Subcutaneous adipose tissue (tissue), 4 donors: ENCODE results near the gene PKMYT1. TPM values are rescaled to one million over a fixed set of nuclear protein-coding genes. Genes with fewer than 3 reads are reported as not detected.

Experiments
- total RNA-seq, 4 donors: library from RNA; depleted of rRNA; stranded (reverse); fragments of >200 nt; gene quantifications; one replicate each; pipeline ENCODE4 v1.1.0, GENCODE V29; 2016
- TF ChIP-seq, protein P1 (sequence below): fragments of 450-650 bp; IDR thresholded peaks from one replicate; pipeline ENCODE4 v1.5.1; 2016; ENCODE audit warnings: low read depth, mild to moderate bottlenecking, control low read depth, antibody characterized with exemption, moderate library complexity

PKMYT1 gene
- total RNA-seq, 4 donors from 2014 or later: 1.5 to 2.0 (median 1.8) TPM; not detected in 1

DNA sequence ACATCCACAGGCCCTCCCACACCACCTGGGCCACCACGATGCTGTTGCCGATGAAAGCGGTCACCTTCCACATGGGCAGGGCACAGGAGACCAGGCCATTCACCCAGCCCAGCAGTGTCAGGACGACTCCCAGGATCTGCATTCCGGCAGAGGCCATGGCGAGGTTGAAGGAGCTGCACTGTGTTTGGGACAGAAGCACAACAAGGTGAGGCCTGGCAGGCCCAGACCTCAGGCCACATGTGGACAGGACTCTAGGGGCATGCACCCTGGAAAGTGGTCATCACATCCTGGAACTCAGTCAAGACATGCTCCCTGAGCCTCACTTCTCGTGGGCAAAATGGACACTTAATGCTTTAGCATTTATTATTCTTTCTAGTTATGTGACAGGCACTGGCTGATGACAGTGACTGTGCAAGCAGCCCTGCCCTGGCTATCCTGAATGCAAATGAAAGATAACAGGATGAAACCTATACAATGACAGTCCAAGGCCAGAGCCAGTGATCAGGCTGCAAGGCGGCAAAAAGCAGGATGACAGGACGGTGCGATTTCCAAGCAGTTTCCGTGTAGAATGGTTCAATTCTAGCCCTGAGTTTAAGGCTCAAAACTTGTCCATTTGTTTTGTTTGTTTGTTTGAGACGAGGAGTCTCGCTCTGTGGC, 35.7 kb upstream of the PKMYT1 start:
- TF ChIP-seq, protein P1, sequence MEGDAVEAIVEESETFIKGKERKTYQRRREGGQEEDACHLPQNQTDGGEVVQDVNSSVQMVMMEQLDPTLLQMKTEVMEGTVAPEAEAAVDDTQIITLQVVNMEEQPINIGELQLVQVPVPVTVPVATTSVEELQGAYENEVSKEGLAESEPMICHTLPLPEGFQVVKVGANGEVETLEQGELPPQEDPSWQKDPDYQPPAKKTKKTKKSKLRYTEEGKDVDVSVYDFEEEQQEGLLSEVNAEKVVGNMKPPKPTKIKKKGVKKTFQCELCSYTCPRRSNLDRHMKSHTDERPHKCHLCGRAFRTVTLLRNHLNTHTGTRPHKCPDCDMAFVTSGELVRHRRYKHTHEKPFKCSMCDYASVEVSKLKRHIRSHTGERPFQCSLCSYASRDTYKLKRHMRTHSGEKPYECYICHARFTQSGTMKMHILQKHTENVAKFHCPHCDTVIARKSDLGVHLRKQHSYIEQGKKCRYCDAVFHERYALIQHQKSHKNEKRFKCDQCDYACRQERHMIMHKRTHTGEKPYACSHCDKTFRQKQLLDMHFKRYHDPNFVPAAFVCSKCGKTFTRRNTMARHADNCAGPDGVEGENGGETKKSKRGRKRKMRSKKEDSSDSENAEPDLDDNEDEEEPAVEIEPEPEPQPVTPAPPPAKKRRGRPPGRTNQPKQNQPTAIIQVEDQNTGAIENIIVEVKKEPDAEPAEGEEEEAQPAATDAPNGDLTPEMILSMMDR: no peak

DNA sequence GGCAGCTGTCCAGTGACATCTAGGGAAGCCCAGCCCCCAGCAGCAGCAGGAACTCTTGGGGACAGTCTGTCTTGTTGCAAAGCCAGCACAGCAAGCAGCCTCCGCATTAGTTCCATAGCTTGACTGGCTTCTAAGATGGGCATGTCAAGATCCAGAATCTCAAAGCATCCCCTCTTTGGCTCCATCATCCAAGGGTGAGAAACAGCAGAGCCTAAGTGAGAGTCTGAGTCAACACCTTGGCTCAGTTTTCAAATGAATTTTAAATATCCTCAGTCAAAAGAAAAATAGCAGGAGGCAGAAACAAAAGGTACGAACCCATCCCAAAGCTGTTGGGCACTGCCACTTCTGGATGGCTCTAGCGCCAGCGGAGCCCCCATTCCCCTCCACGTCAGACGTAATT, 34.7 kb upstream of the PKMYT1 start:
- TF ChIP-seq, protein P1: no peak

DNA sequence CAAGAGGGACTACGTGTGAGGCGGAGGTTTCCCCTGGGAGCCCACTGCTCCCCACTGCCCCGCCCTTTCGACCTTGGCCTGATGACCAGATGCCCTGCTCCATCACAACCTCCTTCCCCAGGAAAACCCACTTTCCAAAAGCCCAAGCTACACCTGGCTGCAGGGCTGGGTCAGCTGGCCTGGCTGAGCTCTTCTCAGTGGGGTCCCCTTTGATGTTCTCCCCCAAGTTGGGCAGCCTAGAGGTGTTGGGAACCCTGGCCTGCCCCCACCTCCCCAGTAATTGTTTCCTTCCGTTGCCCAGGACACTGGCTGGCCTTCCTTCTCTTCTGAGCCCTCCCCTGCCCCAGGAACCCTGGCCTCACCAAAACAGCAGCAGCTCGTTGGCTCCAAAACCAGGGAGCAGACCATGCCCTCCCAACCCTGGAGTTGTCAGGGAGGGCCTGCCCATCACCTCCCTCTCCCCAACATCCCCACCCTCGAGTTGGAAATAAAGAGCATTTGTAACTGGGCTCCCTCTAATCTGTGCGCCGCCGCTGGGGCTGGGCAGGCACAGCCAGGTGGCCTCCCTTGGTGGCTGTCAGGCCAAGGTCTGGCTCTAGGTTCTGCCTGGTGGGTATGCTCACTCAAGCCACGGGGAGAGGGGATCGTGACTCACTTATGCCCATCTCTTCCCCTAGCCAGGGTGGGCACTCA, 33.9 kb upstream of the PKMYT1 start:
- TF ChIP-seq, protein P1: no peak

DNA sequence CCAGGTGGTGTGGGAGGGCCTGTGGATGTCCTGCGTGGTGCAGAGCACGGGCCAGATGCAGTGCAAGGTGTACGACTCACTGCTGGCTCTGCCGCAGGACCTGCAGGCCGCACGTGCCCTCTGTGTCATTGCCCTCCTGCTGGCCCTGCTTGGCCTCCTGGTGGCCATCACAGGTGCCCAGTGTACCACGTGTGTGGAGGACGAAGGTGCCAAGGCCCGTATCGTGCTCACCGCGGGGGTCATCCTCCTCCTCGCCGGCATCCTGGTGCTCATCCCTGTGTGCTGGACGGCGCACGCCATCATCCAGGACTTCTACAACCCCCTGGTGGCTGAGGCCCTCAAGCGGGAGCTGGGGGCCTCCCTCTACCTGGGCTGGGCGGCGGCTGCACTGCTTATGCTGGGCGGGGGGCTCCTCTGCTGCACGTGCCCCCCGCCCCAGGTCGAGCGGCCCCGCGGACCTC, 33.3 kb upstream of the PKMYT1 start:
- TF ChIP-seq, protein P1: no peak

DNA sequence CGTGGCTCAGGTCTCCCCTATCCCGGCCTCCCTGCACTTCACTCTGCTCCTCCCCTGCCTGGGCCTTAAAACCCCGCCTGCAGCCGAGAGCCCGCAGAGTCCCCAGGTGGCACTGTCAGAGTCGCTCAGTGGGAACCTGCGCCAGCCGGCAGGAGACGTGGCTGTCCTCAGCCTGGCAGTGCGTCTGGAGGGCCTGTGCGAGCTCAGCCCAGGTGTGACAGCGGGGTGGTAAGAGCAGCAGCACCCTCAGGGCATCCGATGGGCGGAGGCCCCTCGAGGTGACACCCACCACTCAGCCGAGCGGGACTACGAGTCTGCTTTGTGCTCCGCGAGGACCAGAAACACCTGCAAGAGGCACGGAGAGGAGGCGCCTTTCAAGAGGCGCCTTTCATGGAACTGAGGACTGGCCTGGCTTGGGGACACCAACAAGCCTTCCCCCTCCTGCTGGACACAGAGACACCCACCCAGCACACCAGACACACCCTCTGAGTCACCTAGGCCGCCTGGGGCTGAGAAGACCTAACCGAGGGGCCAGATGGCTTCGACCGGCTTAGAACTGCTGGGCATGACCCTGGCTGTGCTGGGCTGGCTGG, 32.7 kb upstream of the PKMYT1 start, which contains the start of gene CLDN9:
Gene CLDN9, plus strand, starts transcription at position 96 of the 593 bp plus-strand sequence. Its CDS starts 440 bp downstream, at position 536.
- TF ChIP-seq, protein P1: no peak

DNA sequence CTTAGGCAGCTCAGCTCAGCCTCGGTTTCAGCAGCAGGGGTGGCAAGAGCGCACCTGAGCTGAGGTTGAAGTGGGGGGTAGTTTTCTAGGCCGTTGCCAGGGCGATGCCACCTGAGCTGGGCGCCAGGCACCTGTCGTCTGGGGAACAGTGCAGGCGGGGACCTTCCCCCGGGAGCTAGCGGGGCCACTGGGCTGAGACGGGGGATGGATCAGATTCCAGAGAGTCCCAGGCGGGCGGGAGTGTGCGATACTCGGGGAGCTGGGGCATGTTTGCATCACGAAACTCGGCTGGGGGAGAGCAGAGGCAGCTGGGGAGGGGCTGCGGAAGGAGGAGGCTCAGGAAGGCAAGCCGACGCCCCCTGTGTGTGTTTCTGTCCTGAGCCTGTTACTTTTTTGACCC, 32.0 kb upstream of the PKMYT1 start:
- TF ChIP-seq, protein P1: no peak

DNA sequence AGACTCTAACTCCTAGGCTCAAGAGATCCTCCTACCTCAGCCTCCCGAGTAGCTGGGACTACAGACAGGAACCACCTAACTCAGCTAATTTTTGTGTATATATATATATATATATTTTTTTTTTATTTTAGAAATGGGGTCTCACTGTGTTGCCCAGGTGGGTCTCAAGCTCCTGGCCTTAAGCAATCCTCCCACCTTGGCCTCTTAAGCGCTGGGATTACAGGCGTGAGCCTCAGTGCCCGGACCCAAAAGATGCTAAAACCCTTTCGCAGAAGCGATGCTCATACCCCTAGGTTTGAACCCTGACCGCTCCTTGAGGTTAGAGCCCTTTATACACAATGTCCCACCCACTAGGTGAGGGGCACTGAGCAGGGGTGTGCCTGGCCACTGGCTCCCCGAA, 30.3 kb upstream of the PKMYT1 start:
- TF ChIP-seq, protein P1: no peak
